ENCODE measurements around the gene PPP3CA. TPM values are rescaled to one million over a fixed set of nuclear protein-coding genes. Genes with fewer than 3 reads are reported as not detected.

The PPP3CA gene
- total and polyA plus RNA-seq, 2 of the 13 experiments (the other 11 are each of a cell fraction or from before 2014, with no cell fraction given), result 4.8 to 13.2 TPM

DNA sequence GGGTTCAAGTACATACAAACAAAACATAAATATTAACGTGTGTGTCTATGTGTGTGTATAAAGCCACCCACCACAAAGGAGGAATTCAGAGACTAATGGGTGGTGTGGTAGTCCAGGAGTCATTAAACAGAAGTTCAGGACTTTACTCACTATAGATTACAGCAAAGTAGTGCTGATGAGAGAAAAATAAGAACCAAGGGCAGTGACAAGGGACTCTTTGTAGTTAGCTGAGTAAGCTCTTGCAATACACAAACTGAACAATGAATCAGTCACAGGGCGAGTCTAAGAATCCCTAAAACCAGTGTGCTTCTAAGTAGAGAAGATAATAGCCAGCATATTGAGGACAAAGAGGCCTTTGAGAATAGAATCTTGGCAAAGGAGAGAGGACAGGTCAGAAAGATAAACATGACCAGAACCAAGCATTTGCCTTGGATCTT, 232.4 kb downstream of the PPP3CA start (continued):
- TF ChIP-seq ATF2 (CRISPR knock-in tag; IDR thresholded peaks at IDR 0.05) (peak; percentile 29; the same call in 1 of the 2 replicates), ZNF616 (CRISPR knock-in tag; IDR thresholded peaks at IDR 0.05; ENCODE audit: low read depth) (no peak), ZBTB21 (CRISPR knock-in tag; IDR thresholded peaks at IDR 0.05) (no peak), DMAP1 (CRISPR knock-in tag; IDR thresholded peaks at IDR 0.05) (no peak), ZFX (CRISPR knock-in tag; IDR thresholded peaks at IDR 0.05; ENCODE audit: low read depth) (no peak), XBP1 (CRISPR knock-in tag; IDR thresholded peaks at IDR 0.05) (no peak), ZFP91 (CRISPR knock-in tag; IDR thresholded peaks at IDR 0.05; ENCODE audit: borderline replicate concordance) (no peak), JUN (CRISPR knock-in tag; IDR thresholded peaks at IDR 0.05) (no peak), KLF6 (CRISPR knock-in tag; IDR thresholded peaks at IDR 0.05) (no peak), KAT7 (CRISPR knock-in tag; IDR thresholded peaks at IDR 0.05; ENCODE audit: borderline replicate concordance) (no peak), SUZ12 (IDR thresholded peaks at IDR 0.05; ENCODE audit: low read depth, low read length) (no peak), ZNF20 (CRISPR knock-in tag; IDR thresholded peaks at IDR 0.05) (no peak), ZFYVE20 (CRISPR knock-in tag; IDR thresholded peaks at IDR 0.05; ENCODE audit: borderline replicate concordance, low read depth) (no peak), FOXO1 (CRISPR knock-in tag; IDR thresholded peaks at IDR 0.05) (peak; percentile 67), DNMT3B (CRISPR knock-in tag; conservative IDR thresholded peaks at IDR 0.05) (no peak), ZNF761 (CRISPR knock-in tag; conservative IDR thresholded peaks at IDR 0.05) (no peak), RBAK (CRISPR knock-in tag; IDR thresholded peaks at IDR 0.05) (no peak), ZNF446 (CRISPR knock-in tag; IDR thresholded peaks at IDR 0.05) (no peak), SRSF9 (IDR thresholded peaks at IDR 0.05; ENCODE audit: borderline replicate concordance, insufficient read depth, low read depth, low read length, poor library complexity, severe bottlenecking) (no peak), ZNF101 (CRISPR knock-in tag; IDR thresholded peaks at IDR 0.05; ENCODE audit: borderline replicate concordance, low read depth) (no peak), NR2C2 (CRISPR knock-in tag; IDR thresholded peaks at IDR 0.05; ENCODE audit: borderline replicate concordance) (no peak), ZNF18 (CRISPR knock-in tag; IDR thresholded peaks at IDR 0.05; ENCODE audit: insufficient replicate concordance) (no peak), FOXJ3 (CRISPR knock-in tag; IDR thresholded peaks at IDR 0.05; ENCODE audit: borderline replicate concordance) (peak; percentile 86)
- TF ChIP-seq, protein P1, sequence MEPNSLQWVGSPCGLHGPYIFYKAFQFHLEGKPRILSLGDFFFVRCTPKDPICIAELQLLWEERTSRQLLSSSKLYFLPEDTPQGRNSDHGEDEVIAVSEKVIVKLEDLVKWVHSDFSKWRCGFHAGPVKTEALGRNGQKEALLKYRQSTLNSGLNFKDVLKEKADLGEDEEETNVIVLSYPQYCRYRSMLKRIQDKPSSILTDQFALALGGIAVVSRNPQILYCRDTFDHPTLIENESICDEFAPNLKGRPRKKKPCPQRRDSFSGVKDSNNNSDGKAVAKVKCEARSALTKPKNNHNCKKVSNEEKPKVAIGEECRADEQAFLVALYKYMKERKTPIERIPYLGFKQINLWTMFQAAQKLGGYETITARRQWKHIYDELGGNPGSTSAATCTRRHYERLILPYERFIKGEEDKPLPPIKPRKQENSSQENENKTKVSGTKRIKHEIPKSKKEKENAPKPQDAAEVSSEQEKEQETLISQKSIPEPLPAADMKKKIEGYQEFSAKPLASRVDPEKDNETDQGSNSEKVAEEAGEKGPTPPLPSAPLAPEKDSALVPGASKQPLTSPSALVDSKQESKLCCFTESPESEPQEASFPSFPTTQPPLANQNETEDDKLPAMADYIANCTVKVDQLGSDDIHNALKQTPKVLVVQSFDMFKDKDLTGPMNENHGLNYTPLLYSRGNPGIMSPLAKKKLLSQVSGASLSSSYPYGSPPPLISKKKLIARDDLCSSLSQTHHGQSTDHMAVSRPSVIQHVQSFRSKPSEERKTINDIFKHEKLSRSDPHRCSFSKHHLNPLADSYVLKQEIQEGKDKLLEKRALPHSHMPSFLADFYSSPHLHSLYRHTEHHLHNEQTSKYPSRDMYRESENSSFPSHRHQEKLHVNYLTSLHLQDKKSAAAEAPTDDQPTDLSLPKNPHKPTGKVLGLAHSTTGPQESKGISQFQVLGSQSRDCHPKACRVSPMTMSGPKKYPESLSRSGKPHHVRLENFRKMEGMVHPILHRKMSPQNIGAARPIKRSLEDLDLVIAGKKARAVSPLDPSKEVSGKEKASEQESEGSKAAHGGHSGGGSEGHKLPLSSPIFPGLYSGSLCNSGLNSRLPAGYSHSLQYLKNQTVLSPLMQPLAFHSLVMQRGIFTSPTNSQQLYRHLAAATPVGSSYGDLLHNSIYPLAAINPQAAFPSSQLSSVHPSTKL (CRISPR knock-in tag; IDR thresholded peaks at IDR 0.05), result peak; percentile 92
